ENCODE data around the gene SIRPA. TPM values are rescaled to one million over a fixed set of nuclear protein-coding genes. Genes with fewer than 3 reads are reported as not detected.
"Not testable (repeated sequence)": the region's sequence is repeated elsewhere in the genome, so short reads cannot be mapped to it uniquely, and the experiment has no call there.

SIRPA gene
- total RNA-seq, 2 donors from 2014 or later: 39.7 to 42.1 TPM

DNA sequence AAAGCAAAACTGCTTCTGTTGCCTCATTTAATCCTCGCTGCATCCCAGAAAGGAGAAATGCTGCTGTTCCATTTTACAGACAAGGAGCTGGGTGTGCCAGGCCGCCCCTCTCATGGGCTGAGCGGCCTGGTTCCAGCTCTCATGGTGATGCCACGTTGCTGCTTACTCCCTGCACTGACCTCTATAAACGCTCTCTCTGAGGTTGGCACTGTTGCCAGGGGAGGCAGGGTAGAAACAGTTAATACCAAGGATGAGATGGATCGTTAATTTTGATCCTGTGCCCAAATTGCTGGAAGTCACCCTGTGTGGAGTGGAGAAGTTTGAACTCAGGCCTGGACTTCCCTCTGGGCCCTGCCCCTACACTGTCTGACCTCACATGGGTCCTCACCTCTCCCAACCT lies 25.6 kb downstream of the SIRPA start:
- no peak for DNase-seq (ENCODE audit: low spot score)
- intact Hi-C loops (cut with DNase I): no loop called here

DNA sequence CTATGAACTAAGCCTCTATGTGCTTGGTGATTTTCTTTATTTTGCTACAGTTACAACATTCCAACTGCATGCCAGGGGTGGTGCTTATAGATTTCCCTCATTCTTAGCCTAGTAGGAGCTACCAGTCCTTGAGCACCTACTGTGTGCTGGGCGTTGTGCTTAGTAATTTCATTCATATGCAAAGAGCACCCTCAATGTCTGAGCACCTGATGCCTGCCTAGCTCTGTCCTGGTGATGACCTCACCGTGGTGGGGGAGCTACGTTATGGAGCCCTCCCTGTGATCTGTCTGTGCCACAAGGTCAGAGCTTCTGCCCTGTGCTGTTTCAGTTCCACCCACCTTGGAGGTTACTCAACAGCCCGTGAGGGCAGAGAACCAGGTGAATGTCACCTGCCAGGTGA lies 26.8 kb downstream of the SIRPA start:
- not testable (repeated sequence) for DNase-seq (ENCODE audit: low spot score)

DNA sequence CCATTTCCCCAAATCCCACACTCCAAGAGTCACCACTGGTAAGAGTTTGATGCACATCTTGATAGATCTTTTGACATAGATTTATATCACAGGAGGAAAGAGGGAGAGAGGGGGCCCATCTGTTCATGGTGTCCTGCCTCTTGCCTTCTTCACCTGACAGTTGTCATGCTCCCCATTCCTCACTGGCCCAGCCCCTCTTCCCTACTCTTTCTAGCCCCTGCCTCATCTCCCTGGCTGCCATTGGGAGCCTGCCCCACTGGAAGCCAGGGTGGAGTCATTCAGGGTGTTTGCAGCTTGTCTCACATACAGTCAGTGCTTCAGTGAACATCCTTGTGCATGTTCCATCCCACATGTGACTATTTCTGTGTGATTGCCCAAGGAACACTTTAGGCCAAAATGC lies 27.6 kb downstream of the SIRPA start:
- no peak for DNase-seq (ENCODE audit: low spot score)
- intact Hi-C loops (cut with DNase I): no loop called here

More for the DNA sequence above, 26.8 kb downstream of the SIRPA start:
- intact Hi-C loops (cut with DNase I): not testable (repeated sequence)

DNA sequence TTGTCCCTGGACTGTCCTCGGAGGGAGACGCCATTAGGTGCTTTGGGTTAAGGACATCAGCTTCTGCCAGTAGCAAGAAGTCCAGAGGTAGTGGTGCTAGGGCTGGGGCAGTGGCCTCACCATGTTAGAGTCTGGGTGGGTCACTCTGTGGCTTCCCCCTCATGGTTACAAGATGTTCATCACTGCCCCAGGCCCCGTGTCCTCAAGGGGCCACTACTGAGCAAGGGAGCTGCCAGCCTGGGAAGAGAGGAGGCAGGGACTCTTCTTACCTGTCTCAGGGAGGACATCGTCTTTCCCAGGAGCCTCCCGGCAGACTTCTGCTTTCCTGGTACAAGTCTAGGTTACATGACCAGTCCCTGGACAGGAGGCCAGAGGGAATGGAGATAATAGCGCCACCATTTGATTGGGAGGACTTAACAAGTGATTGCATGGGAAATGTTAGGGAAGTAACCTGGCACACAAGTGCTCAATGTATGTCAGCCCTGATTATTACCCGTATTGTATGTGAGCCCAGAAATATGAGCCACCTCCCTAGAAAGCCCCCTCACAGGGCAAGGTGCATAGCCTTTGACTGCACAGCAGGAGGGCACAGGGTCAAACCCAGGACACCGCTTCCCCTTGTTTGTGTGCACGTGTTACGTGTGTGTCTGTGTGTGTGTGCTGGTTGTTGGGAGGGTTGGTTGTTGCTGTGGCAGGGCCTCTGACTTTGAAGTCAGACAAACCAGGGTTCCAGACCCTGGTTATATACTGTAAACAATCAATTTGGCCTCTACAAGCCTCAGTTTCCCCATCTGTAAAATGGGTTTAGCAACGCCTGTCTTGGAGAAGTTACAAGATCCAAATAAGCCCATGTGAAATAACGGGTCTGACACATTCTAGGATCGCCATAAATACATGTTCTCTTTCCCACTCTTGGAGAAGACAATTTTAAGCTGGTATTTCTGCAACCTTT lies 30.0 kb downstream of the SIRPA start:
- intact Hi-C loops (cut with DNase I): no loop called here

DNA sequence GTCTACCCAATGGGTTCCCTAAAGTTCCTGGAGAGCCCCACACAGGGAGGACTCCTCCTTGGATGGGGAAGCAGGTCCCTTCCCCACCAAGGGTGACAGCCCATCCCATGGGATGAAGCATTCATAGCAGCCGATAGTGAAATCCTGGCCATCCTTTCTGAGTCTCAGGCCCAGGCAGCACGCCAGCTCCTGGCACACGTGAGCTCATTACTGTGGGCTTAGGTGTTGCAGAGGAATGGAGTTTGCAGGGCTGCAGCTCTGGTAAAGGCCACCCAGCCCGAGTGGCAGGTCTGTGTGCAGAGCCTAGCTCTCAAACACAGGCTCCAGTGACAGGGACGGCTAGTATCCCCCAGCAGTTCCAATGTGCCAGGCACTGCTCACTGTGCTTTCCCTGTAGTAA lies 31.0 kb downstream of the SIRPA start:
- intact Hi-C loops (cut with DNase I): no loop called here
- DNase-seq (ENCODE audit: low spot score): no peak

More for the DNA sequence above, 30.0 kb downstream of the SIRPA start:
- DNase-seq (ENCODE audit: low spot score): no peak

DNA sequence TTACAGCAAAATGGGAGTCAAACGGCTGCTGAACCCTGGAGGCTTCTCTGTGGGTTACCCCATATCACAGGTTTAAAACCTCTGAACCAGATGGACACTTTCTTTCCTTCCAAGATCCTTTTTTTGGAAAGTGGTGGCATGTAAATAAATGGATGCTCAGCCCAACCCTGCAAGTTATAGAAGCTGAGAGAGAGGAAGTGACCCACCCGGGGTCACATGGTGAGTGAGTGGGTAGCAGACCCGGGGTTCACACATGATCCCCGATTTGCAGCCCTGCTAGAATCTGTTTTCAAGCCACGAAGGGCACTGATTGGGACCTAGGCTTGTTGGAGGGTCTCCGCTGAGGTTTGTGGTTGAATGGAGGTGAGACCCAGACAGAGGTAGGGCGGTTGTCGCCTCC lies 32.0 kb downstream of the SIRPA start:
- intact Hi-C loops (cut with DNase I): no loop called here
- DNase-seq (ENCODE audit: low spot score): no peak

DNA sequence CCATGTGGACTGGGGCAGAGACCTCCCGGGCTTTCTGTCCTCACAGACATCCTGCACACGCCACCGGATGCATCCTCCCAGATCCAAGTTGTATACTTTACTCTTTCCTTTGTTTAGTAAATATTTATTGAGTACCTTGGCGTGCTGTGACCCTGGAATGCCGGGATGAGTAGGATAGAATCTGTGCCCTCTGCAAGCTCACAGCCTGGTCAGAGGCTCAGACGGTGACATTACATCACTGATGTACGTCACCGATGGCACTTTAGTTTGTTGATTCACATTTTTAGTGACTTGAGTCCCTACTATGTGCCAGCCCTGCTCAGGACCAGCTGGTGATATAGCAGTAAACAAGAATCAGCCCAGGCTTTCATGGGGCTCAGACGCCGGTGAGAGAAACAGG lies 32.9 kb downstream of the SIRPA start:
- DNase-seq (ENCODE audit: low spot score): no peak
- intact Hi-C loops (cut with DNase I): no loop called here

DNA sequence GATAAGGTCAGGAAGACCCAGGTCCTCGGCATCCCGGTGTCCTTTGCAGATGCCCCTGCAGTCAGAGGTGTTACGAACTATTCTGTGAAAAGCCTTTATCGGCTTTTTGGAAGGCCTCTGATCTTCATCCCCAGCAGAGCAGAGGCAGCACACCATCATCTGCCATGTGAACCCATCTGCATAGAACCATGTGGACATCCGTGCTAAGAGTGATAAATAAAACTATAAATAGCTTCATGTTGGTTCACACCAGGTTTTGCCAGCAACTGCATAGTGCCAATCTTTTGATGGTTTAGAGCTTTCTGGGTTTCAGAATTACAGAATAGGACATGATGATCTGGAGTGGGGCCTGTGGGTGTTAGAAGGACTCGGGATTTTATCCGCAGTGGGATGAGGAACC lies 33.6 kb downstream of the SIRPA start:
- intact Hi-C loops (cut with DNase I): no loop called here
- DNase-seq (ENCODE audit: low spot score): no peak

DNA sequence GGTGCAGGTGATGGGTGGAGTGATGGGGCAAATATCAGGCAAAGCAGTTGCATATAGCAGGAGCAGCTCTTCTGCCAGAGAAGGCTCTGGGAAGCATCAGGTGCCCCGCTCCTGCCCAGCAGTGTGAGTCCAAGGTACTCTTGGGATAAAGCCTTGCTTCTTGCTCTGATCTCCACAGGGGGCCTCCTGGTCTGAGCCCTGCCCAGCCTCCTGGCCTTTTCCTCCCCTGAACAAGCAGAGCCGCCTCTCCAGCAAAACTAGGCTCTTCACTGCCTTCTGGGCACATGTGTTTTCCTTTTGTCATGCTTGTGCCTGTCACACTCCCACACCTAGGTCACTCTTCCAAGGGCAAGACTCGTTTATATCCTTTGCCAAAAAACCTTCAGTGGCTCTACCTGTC lies 34.3 kb downstream of the SIRPA start:
- intact Hi-C loops (cut with DNase I): no loop called here
- DNase-seq (ENCODE audit: low spot score): no peak

DNA sequence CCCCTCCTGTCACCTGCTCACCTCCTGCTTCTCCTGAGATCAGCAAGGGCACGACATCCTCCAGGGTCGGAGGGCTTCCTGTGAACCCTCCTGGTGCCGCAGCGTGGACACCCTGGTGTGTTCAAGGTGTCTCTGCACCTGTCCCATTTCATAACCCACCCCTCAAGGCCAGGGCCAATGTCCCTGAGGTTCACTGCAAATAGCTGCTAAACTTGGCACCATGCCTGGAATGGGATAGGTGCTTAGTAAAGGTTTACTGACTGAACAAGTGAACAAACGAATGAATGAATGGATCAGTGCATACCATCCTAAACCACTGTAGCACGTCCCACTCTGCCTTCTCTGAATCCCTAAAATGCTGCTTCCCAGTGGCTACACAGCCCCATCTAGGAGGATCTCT lies 35.0 kb downstream of the SIRPA start:
- no peak for DNase-seq (ENCODE audit: low spot score)
- intact Hi-C loops (cut with DNase I): no loop called here

DNA sequence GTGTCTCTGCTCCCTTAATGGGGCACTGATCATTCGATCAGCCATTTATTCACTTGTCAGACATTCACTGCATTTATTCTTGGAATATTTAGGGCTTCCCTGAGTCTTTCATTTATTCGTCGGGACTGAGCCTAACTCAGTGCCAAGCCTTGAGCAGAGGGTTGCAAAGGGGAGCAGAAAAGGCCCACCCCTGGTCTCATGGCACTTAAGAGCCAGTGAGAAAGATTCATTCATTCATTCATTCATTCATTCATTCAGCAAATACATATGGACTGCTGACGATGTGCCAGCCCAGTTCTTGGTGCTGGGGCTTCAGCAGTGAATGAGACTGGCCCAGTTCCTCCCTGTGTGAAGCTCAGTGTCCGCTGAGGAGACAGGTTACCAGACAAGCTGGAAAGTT lies 36.6 kb downstream of the SIRPA start:
- DNase-seq (ENCODE audit: low spot score): no peak
- intact Hi-C loops (cut with DNase I): no loop called here

DNA sequence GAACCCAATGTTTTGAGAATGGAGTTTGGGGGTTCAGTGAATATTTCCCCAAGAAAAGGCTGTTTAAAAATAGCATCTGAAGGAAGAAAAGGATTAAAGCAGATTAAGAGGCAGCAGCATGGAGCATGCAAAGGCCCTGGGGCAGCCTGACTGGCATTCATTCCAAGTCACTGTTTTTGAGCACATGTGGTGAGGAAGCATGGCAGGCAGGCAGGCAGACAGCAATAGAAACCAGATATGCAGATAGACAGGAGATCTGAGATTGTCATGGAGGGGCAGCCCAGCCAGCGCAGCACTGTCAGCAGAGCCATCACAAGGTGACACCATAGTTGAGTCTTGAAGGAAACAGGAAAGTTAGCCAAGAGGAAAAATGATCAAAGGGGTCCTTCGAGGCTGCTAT lies 37.8 kb downstream of the SIRPA start:
- intact Hi-C loops (cut with DNase I): no loop called here
- no peak for DNase-seq (ENCODE audit: low spot score)

DNA sequence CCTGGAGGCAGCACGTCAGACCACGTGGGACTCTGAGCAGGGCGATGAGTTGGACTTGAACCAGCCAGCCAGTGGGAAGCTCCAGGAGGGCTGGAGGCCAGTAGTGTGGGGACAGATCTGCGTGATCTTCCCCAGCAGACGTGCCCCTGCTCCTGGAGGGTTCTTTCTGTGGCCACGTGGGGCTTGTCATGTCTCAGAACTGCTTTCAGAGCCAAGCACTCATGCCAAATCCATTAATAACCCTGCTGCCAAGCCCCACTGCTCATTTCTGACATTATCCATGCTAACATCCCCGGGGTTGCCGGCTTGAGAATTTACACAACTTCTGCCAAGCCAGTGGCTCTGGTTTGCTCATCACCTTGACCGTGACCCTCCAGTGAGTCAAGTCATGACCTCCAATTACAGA lies 38.3 kb downstream of the SIRPA start:
- intact Hi-C loops (cut with DNase I): no loop called here
- DNase-seq (ENCODE audit: low spot score): peak; percentile 94

DNA sequence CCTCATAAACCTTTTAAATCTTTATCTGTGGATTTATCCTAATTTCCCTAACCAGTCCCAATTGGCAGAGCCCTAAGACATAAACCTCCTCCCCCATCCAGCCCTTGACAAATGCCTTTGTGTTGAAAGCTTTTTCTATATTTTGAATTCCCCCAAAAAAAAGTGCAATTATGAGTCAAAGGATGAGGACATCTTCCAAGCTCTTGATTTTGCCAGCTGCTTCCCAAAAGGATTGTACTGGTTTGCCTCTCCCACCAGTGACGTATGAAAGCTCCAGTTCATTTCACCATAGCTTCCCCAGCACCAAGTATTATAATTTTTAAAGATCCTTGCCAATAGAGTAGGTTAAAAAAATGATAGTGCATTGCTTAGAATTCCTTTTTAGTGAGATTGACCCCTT lies 38.9 kb downstream of the SIRPA start:
- DNase-seq (ENCODE audit: low spot score): peak; percentile 9
- intact Hi-C loops (cut with DNase I): no loop called here

DNA sequence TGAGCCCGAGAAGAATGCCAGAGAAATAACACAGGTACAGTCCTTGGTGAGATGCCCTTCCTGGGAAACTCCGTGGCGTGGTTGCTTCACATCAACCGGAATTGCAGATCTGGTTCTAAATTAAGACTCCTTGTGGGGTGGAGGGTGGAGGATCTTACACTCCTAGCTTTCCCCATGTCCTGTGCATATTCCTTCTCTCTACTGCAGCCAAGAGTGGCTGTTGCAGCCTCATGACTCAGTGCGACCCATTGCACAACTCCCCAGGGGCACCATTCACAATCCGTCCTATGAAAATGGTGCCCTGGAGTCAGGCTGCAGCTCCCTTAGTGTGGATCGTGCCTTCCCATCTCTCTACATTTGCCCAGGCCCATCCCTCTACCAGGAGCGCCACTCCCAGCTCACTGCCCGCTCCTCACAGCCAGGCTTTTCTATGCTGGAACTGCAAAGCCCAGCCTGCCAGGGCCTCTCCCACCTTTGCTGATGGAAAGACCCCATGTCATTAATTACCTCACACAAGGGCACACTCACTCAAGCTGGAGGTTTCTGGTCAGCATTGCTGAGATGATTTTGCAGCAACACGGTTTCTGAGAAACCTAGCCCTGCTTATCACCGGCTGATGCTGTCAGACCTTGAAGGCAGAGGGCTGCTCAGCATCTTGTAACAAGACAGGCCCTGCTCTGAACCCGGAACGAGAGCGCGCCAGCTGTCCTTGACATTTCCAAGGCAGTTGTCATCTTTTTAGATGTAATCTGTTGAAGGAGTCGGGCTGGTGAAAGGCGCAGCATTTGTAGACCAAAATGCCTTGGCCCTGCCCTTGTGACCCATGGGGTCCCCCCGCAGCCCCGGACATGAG lies 39.7 kb downstream of the SIRPA start:
- DNase-seq (ENCODE audit: low spot score): peak; percentile 96
- intact Hi-C loops (cut with DNase I): no loop called here

DNA sequence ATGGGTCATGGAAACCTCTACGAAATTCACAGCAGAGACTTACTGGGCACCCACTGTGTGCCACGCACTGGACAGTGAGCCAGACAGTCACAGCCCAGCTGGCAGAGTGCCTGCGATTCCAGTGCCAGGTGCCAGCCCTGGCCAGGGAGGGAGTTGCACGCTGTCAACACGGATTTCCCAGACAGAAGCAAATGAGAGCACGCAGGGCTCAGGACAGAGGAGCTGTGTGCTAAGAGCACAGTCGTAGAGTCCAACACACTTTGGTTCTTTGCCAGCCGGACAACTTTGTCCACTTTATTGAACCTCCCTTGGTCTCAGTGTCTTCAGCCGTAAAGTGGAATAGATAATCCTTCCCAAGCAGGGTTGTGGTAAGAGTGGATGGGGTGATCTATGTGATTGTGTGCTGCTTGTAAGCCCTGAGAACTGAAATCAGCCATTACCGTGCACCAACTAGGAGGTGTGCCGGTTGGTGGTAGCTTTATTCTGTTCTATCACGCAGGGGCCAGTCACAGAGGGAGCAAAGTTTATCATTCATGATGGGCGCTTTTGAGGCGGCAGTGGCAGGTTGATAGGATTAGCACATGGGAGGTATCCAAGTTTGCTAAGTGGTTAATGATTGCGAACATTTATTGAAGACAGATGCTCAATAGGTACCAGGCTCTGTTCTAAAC lies 40.6 kb downstream of the SIRPA start:
- intact Hi-C loops (cut with DNase I): no loop called here
- peak; percentile 59 for DNase-seq (ENCODE audit: low spot score)

DNA sequence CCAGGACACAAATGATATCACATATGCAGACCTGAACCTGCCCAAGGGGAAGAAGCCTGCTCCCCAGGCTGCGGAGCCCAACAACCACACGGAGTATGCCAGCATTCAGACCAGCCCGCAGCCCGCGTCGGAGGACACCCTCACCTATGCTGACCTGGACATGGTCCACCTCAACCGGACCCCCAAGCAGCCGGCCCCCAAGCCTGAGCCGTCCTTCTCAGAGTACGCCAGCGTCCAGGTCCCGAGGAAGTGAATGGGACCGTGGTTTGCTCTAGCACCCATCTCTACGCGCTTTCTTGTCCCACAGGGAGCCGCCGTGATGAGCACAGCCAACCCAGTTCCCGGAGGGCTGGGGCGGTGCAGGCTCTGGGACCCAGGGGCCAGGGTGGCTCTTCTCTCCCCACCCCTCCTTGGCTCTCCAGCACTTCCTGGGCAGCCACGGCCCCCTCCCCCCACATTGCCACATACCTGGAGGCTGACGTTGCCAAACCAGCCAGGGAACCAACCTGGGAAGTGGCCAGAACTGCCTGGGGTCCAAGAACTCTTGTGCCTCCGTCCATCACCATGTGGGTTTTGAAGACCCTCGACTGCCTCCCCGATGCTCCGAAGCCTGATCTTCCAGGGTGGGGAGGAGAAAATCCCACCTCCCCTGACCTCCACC lies 42.2 kb downstream of the SIRPA start:
- intact Hi-C loops (cut with DNase I): no loop called here

DNA sequence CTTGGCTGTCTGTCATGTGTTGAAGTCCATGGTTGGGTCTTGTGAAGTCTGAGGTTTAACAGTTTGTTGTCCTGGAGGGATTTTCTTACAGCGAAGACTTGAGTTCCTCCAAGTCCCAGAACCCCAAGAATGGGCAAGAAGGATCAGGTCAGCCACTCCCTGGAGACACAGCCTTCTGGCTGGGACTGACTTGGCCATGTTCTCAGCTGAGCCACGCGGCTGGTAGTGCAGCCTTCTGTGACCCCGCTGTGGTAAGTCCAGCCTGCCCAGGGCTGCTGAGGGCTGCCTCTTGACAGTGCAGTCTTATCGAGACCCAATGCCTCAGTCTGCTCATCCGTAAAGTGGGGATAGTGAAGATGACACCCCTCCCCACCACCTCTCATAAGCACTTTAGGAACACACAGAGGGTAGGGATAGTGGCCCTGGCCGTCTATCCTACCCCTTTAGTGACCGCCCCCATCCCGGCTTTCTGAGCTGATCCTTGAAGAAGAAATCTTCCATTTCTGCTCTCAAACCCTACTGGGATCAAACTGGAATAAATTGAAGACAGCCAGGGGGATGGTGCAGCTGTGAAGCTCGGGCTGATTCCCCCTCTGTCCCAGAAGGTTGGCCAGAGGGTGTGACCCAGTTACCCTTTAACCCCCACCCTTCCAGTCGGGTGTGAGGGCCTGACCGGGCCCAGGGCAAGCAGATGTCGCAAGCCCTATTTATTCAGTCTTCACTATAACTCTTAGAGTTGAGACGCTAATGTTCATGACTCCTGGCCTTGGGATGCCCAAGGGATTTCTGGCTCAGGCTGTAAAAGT lies 43.5 kb downstream of the SIRPA start:
- DNase-seq (ENCODE audit: low spot score): peak; percentile 57
- intact Hi-C loops (cut with DNase I): no loop called here

More for the DNA sequence above, 42.2 kb downstream of the SIRPA start:
- DNase-seq (ENCODE audit: low spot score): peak; percentile 72

DNA sequence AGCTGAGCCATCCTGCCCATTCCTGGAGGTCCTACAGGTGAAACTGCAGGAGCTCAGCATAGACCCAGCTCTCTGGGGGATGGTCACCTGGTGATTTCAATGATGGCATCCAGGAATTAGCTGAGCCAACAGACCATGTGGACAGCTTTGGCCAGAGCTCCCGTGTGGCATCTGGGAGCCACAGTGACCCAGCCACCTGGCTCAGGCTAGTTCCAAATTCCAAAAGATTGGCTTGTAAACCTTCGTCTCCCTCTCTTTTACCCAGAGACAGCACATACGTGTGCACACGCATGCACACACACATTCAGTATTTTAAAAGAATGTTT lies 44.0 kb downstream of the SIRPA start:
- no peak for DNase-seq (ENCODE audit: low spot score)
- intact Hi-C loops (cut with DNase I): no loop called here

Measured in posterior vena cava (tissue), 2 donors.